HG03565 (cell line): ENCODE data around the gene SGPP2.

ENCODE experiments used
- ATAC-seq: cut with Tn5 transposase; IDR thresholded peaks from one replicate; pipeline ENCODE4 v1.9.1; 2021; ENCODE audit warnings: mild to moderate bottlenecking, moderate library complexity; ENCODE audit not compliant: unreplicated experiment

Gene SGPP2

DNA sequence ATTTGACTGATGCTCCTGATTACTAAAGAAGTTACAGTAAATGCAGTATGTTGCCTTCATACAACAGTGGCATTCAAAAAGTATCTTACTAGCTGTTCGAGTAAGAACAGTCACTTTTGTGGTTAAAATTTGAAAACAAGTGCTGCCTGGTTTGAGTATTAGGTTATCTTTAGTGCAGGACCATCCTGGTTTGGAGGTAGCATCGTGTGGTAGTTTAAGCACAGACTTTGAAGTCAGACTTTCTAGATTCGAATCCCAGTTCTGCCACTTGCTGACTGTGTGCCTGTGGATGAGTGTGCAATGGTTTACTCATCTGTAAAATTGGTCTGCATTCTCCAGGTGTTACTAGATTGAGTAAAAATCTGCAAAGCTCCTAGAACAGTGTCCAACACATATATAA is 96.8 kb downstream of the SGPP2 start:
- peak; percentile 59 for ATAC-seq

DNA sequence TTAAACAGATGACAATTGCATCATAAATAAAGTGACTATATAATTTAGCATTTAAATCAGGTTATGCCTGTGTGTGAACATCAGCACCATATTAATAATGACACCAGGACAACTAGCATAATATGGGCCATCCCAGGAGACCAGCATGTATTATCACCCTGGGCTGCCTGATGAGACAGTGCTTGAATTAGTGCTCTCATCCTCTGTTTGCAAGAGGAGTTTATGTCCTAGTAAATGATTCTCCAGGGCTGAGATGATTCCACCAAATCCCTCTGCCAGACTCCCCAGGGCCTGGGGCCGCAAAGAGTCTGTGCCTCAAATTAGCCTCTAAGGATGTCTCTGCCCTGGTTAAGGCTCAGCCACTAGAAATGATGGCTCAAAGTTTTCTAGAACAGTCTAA is 97.7 kb downstream of the SGPP2 start:
- ATAC-seq, result no peak

DNA sequence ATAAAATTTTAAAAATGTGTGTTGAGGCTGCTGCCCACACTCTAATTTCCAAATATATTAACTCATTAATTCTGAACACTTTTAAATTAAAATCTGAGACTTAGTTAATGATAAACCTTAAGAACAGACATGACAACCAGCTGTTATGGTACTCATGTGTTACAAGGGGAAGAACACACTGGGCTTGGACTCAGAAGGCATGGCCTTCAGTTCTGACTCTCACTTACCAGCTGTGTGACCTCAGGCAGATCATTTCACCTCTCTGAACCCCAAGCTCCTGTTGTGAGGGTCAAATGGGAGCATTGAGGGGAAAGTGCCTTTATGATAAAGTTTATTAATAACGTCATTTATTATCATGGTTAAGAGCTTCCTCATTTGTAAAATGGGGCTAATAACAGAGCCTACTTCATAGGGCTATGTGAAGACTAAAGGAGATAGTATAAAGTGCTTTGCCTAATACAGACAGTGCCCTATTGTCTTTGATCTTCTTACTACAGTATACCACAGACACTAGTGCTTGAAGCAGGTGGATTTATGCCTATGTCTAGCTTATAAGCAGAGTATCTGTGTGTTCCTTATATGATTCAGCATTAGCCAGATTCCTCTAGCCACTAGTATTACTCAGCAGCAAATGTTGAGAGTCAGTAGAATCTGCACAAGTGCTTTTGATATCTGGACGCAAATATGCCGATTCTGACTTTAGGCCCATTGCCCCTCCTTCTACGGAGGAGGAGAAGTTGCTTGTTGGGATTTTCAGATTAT is 99.6 kb downstream of the SGPP2 start:
- ATAC-seq, result peak; percentile 60

DNA sequence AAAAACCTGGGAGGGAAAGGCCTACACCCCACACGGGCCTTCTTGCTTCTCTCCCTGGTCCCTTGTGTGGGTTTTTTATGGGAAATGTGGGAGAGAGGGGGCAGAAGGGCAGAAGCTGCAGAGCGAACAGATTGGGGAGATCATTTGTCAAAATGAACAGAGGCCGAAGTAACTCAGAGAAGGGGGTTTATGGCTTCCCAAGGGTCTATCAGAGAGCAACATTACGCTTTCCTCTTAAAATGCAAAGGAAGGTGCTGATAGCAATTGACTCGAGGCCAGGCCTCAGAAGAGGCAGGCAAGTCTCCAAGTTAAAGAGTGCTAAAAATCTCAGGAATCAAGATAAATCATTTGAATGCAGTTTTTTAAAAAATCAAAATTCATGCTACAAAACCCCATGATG is 101.5 kb downstream of the SGPP2 start:
- no peak for ATAC-seq

DNA sequence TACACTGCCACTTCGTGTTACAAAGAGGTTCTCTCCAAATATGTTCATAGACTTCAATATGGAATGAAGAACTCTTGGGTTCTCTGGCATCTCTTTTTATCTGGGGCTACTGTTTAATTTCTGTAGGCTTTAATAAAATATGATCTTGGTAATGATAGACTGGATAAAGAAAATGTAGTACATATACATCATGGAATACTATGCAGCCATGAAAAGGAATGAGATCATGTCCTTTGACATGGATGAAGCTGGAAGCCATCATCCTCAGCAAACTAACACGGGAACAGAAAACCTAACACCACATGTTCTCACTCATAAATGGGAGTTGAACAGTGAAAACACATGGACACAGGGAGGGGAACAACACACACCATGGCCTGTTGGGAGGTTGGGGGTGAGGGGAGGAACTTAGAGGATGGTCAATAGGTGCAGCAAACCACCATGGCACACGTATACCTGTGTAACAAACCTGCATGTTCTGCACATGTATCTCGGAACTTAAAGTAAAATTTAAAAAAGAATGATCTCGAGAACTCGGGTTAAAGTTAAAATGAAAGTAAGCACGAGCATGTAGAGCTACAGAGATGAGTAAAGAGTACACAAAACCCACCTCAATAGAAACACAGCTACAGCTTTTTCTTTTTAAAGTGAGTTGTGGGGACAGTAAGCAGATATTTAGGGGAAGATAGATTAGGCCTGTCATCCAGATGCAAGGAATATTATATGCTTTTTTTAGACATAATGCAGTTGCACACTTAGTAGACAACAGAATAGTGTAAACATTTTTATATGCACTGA is 102.3 kb downstream of the SGPP2 start:
- ATAC-seq, result peak; percentile 34

DNA sequence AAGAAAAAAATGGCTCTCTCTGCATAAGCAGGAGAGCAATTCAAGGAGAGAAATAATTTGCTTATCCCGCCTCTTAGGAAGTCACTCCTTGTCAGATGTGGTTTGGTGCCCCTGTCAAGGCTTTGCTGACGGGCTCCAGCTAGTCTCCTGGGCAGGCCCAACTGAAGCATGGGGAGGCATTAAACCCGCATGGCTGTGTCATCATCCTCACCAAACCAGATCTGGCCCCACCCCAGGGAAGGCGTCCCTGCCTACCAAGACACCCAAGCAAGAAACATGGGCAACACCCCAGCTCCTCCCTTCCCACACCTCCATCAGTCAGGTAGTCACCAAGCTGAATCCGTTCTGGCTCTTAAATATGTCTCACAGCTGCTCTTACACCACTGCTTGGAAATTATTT is 108.0 kb downstream of the SGPP2 start:
- ATAC-seq, result no peak

DNA sequence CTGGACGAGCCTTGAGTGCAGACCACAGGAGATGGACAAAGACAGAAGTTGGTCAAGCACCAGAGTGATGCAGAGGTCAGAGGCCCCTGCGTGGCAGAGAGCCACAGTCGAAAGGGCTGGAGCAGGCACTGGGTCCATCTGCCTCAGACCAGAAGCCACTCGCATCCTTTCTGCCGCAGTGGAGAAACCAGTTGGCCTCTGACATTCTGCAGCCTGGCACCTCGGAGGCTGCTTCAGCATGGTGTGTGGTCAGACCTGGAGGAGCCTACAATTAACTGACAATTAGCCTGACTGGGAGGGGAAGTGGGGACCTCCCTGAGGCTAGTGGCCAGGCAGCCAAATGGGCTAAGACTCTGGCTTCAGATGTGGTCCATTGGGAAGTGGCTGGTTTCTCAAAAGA is 111.1 kb downstream of the SGPP2 start:
- ATAC-seq, result no peak

DNA sequence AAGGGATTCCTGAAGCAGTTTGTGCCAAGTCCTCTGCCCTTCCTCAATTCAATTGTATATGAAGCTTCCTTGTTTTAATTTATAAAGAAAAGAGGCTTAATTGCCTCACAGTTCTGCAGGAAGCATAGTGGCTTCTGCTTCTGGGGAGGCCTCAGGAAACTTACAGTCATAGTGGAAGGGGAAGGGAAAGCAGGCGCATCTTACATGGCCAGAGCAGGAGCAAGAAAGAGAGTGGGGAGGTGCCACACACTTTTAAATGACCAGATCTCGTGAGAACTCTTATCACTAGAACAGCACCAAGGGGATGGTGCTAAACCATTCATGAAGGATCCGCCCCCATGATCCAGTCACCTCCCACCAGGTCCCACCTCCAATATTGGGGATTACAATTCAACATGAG is 114.2 kb downstream of the SGPP2 start:
- ATAC-seq, result no peak

DNA sequence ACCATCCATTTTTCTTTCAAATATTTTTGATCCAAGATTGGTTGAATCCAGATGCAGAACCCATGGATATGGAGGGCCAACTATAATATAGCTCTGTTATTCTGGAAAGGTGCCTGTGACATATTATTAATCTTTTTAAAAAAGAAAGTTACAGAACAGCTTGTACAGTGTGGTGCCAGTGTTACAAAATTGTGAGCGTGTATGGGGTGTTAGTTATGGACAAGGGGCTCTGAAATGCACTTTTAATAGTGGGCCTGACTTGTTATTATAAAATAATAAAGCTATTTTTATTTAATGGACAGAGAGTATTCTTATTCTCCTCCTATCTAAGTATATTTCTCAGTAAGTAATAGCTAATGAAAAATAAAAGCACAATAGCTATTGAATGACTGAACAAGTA is 120.3 kb downstream of the SGPP2 start:
- no peak for ATAC-seq

DNA sequence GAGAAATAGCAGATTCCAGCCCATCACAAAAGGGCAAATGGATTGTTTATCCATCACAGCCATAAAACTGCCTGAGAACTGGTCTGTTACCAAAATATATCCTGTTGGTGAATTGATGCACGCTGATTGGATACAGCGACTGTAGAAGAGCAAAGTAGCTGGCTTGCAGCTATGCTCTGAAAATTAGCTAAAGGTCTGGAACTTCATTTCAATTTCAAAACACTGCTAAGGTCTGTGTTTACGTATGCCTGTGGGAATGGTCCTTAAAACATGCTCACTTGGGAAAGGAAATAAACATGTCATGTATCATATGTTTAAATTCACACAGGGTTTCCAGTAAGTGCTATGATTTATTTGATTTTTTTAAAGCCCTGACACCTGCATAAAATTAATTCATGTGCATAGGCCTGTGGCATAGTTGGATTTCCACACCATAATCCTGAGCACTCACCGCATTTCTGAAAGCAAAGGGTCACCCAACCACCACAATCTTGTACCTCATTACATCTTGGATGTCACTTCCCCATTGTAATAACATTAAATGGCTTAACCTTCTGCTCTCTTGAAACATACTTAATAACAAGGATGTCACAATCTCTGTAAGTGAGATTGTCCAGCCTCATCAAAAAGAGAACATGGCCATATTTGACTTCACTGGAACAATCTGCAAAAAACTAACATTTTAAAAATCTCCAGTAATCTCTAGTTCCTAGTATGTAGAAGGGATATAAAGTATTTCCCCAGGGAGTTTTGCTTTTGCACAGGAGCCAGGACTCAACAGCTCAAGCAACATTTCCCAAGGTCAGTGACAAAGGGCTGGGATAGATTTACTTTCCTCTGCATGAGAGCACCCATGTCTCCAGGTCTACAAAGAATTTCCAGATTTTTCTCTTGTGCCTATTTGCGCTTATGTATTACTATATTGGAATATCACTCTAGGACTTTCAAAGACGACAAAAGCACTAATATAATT is 121.8 kb downstream of the SGPP2 start:
- ATAC-seq, result no peak

DNA sequence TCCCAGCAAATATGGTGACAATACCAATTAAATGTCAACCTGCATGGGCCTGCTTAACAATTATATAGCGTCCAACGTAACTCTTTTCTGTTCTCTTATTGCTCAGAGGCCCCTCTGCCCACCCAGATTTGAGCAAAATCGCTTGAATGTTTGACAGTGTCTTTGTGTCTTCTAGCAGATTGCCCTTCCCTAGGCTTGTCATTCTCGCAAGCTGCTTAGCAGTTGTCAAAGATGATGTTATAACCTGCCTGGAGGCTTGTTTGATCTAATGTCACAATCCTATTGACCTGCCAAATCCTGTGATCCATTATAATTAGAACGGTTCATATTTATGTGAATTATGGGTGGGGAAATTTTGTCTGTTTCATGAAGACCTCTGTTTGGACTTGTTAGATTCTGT is 122.7 kb downstream of the SGPP2 start:
- no peak for ATAC-seq

DNA sequence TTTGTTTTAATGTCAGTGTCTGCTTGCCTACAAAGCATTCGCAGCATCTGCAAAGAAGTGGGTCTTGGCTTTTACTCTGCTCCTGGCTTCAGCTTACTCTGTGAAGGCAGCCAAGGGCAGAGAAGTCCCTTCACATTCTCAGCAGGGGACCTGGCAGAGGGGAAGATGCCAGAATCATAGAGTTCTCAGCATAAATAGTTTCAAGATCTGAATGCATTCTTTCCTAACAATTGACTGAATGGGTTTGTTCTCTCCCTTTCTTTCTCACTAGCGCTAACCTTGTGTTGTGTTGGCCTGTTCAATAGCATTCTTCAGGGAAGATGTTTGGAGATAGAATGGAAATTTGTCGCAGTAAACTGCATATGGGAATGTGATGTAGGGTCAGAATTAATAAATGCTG is 124.6 kb downstream of the SGPP2 start:
- ATAC-seq, result no peak

DNA sequence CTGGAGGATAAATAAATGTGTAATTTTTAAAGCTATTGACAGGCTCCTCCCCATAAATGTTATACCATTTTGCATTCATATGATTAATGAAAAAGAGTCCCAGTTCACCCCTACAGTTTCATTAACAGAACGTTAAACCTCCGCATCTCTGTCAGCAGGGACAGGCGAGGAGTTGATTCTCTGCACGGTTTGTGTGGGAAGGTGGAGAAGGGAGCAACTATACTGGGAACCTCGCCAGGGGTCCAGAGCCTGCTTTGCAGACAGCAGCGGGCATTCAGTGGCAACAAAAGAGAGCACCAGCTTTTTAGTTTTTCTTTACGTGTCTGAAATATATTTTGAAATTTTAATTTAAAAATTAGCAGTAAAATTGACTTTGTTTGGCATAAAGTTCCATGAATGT is 130.2 kb downstream of the SGPP2 start:
- no peak for ATAC-seq

DNA sequence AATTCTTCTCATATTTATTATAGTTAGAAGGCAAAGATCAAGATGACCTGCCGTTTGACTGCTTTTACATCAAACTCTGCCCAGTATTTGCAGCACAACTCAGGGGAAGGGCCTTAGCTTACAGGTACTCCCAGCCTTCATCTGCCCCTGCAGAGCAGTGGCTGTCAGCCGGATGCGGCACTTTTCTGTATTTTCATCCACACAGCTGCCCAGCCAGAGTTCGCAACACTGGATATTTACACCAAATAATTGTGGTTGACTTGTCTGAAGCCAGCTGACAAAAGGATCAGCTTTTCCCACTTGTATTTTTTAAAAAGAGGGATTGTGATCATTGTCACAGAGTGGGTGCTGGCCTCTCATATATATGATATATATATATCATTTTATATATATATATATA is 136.8 kb downstream of the SGPP2 start:
- no peak for ATAC-seq

DNA sequence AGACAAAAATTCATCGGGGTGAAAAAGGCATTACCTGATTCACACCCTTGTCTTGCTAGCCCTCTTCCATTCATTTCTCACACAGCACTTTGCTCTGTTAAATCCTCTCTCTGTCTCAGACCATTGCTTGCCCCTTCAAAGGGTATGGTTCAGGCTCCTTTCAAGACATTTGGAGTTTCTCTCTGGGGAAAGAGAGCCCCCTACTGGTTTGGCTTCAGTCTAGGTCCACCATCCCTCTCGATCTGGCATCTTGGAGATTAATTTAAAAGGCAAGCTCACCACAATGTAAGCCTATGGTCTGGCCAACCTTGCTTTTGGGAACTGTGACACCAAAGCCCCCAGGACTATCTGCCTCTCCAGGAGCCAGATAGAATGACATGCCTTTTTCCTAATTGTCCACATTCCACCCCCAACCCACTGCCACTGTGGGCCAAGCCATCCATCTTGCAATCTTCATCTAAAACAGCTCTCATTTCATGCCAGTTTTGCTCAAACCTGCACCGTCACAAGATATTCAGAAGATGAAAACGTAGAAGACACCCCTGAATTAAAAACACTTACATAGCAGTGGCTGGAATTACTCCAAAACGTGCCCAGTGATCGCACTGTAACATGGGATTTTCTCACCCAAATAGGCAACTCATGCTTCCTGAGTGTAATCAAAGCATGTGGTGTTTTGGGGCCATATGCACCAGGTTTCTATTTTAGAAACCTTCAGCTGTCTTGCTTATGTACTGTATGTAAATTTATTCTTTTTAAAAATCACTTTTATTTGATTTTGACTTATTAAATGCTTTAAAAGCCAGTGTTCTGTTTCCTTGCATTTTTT is 137.7 kb downstream of the SGPP2 start:
- ATAC-seq, result peak; percentile 78

DNA sequence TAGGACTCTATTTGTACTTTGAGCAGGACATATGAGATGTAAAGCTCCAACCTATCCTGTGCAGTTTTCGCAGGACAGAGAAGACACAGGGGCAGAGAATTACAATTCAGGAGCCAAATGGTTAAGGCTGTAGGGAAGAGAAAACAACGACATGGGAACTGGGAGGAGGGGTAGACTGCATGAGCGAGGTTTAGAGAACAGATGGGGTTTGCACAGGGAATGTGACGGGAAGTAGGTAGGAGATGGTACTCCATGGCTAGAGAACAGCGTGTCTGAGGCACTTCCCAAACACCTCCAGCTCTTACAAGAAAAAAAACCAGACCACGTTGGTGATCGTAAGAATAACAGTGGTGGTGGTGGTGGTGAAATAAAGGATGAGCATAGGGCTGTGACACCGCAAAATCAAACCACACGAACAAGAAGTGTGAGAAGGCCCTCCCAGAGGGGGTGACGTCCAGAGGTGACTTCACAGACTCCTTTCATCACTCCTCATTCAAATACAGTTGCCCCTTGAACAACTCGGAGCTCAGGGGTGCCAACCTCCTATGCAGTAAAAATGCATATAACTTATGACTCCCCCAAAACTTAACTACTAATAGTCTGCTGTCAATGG is 138.9 kb downstream of the SGPP2 start:
- no peak for ATAC-seq

DNA sequence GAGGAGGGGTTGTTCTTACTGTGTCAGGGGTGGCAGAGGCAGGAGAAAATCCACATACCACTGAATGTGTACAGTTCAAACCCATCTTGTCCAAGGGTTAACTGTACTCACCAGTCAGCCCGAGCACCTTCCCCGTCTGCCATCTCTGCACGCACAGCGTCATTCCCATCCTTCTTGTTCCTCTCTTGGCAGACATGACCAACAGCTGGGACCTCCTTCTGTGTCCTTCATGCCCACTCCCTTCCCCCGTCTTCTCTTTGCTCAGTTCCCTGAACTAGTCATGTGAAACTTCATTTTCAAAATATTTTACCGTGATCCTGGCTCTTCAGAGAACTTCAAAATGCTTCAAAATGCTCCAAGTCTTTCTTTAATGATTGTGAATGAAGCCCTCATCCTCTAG is 139.6 kb downstream of the SGPP2 start:
- no peak for ATAC-seq

DNA sequence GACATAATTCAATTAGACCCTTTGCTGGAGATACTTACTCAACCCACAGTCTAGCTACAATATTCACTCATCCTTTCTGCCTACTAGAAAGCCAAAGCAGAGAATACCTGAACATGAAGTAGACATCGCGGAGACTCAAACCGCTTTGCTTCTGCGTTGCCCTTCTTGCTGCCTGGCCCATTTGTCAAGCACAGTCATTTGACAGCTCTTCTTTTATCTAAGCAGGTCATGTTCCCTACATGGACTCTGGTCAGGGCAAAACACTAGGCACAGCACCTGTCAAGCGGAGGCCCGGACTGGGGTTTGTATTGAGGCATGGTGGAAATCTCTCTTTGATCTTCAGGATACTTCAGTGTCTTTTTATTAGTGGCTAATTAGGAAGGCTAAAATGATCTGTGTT is 141.9 kb downstream of the SGPP2 start:
- ATAC-seq, result no peak

DNA sequence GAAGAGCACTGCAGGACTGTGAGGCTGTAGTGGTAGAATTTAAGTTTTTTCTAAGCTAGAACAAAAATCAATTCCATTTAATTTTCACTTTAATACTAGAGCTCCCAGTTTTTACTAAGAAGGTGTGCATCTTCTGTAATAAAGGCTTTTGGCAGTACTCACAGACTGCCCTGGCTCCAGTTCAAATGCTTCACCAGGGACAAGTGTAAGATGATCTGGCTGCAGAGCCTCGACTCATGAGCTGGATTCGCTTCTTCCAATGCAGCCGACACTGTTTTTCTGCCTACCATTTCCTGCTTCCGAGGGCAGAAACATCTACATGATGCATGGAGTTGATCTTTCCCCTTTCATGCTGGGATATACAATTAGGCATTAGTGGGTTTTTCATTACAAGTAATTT is 144.5 kb downstream of the SGPP2 start:
- ATAC-seq, result no peak

DNA sequence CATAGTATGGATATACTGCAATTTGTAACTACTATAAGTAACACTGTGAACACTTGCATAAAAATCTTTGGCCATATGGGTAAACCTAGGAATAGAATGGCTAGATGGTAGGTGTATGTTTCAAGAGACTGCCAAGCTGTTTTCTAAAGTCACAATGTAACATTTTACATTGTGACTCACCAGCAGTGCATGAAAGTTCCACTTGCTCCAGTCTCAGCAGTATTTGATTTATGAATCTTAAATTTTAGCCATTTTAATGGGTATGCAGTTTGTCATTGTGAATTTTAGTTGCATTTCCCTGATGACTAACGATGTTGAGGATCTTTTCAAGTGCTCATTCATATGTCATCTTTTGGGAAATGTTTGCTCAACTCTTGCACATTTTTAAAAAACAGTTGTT is 145.5 kb downstream of the SGPP2 start:
- ATAC-seq, result no peak
